Fibroblast of the conjunctiva (primary cell): Measurements from ENCODE around the gene ANO2.

Experiments used
- DNase-seq: peaks from one replicate; pipeline ENCODE4 v3.0.0-alpha.2; 2010; ENCODE audit warnings: low read depth

The ANO2 gene

DNA sequence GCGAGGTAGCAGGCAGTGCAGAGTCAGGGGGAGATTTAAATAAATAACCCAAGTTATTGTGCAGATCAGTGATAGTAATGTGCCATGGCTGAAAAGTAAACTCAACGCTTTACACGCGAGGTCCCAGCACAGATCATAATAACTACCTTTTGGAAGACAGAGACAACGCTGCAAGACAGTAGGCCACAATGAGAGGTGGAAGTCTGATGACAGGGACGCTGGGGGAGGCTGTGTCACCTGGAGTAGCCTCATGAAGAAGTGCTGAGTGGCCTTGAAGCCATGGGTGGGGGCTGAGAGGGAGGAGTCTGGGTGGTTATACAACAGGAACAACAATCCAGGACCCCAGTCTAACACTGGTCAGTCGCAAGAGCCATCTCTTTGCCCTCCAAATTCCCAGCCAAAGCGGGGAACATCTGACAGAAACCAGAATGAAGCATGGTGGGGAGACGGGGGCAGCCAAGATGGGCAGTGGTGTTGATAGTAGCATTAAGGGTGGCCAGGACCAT, 28.2 kb downstream of the ANO2 start:
- no peak for DNase-seq

GRCh38 chr12:5915511-5915910, 29.5 kb downstream of the ANO2 start:
- no peak for DNase-seq

GRCh38 chr12:5914387-5915149, 30.5 kb downstream of the ANO2 start:
- no peak for DNase-seq

DNA sequence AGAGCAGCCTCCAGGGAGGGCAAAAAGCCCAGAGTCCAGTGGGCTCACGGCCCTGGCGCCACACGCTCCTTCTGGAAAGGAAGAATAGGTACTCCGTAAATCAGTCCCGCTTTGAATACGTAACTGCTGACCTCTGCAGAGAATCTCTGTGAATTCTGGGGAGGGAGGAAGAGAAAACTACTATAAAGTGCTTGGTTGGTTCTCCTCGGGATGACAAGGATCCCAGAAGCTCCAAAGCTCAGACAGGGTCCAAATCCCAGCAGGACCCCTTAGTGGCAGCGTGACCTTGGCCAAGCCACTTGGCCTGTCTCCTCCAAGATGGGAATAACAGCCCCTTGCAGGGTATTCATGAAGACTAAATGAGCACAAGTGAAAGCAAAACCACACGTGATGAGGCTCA, 31.7 kb downstream of the ANO2 start:
- no peak for DNase-seq

DNA sequence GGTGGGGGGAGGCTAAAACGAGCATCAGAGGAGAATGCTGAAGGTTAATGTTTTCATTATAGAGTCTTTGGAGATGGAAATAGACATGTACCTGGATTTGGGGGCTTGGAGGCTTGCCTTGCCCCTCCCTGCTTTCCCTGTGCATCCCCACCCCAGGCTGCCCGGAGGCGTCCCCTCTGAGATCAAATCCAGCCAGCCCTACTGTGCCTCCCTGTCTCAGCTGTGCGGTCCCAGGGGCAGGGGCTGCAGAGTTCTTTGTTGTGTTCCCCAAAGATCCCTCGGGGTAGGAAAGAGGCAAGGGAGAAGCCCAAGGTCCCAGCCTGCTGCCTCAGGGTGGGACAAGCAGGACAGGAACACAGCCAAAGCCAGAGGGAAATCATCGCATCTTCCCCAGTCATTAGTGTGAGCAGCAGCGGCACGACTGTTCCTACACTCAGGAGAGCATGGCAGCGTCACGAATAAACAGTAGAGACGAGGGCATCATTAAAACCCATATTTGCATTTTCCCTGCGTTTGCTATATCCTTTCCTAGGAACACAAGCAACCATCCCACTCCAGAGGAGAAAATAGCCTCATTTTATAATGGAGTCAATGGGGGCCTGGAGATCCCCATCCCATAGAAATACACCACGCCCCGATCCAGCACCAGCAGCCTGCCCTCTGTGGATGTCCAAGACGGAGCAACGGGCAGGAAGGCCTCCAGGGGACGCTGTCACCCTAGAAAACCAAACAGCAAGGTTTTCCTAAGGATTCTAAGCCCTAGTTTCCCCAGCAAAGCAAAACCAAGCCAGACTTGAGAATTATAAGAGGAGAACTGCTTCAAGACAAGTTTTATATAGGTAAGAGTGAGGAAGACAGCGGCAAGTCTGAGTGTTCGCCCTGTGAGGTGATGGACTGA, 32.4 kb downstream of the ANO2 start:
- DNase-seq, result no peak

- no peak for DNase-seq
Measured at GRCh38 chr12:5912011-5912410, 33.0 kb downstream of the ANO2 start.

DNA sequence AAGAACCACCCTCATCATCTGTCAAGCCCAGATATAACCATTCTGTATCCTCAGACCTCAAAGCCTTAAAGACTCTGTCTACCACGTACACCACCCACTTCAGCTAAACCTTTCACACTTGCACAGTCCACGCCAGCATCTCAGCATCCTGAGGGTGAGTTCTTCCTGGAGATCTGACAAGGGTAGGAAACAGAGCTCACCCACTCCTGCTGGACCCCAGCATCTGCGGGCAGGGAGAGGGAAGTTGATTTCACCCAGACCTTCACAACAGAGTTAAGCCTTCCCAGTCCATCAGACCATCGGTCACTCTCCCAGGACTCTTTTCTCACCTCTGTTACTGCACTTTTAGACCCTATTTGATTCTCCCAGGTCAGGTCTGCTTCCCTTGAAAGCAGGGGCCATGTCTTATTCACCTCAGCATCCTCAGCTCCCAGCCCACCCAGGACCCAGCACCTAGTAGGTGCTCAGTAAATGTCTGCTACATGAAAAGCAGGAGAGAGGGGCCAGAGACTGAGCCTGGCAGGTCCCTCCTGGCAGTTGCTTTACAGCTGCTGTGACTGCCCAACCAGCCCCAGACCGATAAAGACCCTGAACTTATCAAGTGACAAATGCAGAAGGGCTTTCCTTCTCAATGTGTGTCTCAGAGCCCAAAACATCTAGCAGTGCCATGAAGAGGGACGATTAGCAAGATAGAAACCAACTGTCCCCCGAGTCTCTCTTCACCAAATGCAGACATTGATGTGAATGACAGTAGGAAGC, 34.1 kb downstream of the ANO2 start:
- no peak for DNase-seq

DNA sequence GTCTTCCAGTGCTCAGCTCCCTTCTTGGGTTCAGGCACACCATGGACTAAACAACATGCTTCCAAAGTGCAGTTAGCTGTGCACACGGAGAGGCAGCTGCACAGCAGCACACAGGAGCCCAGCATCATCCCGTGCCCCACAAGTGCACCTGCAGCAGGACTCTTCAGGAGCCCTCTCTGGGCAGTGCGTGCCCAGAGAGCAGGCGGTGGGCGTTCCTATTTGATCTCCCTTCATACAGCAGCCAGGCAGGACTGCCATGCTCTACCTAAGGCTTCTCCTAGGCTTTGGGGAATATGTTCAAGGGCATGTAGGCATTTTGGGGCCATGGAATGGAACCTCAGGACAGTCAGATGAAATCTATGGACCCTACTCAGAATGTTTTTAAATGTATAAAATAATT, 35.5 kb downstream of the ANO2 start:
- DNase-seq, result no peak

GRCh38 chr12:5908251-5908650, 36.8 kb downstream of the ANO2 start:
- no peak for DNase-seq

GRCh38 chr12:5907807-5908206, 37.3 kb downstream of the ANO2 start:
- no peak for DNase-seq

DNA sequence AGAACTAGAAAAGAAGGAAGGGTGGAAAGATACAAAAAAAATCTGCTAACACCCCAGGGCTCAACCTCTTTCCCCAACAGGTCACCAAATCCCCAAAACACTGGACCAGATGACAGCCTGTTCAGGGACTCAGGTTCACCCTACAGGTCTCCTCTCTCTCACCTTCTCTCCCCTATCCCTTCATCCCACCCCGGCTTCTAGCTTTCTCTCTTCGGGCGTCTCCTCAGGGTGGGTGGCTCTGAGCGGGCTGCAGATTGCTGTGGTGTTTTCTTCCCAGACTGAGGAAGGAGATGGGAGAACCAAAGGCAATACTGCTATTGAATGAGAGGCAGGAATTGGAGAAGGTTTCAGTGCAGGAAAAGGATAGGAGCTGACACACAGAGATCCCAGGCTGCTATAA, 39.3 kb downstream of the ANO2 start:
- no peak for DNase-seq

GRCh38 chr12:5904969-5905368, 40.1 kb downstream of the ANO2 start:
- DNase-seq, result no peak

- no peak for DNase-seq
Measured at GRCh38 chr12:5904441-5904840, 40.6 kb downstream of the ANO2 start.

DNA sequence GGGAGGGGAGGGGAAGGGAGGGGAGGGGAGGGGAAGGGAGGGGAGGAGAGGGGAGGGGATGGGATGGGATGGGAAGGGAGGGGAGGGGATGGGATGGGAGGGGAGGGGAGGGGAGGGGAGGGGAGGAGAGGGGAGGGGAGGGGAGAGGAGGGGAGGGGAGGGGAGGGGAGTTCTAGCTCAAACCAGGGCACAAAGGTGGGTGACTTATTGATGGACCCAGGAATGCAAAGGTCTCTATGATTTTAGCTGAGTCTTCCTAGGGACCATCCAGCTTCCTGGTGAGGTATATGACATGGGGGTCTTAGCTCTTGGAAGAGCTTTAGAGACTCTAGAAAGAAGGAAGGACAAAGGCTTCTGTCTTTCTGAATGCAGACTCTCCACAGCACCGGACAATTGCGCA, 42.3 kb downstream of the ANO2 start:
- DNase-seq, result no peak

DNA sequence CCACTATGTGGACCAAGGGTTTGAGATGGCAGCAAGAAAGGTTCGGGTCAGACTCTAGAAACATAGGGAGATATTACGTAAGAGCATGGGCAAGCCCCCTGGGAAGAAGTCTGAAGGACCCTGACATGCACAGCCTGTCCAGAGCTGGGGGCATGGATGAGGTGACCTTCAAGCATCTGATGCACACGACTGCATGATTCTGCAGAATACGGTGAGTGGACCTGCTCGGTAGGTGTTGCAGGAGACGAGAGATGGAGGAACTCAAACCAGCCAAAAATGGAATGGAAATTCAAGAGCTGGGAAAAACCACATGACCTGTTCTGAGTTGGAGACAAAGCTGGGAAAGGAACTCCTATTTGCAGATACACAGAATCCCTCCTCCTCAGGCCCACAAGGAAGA, 43.6 kb downstream of the ANO2 start:
- DNase-seq, result no peak

DNA sequence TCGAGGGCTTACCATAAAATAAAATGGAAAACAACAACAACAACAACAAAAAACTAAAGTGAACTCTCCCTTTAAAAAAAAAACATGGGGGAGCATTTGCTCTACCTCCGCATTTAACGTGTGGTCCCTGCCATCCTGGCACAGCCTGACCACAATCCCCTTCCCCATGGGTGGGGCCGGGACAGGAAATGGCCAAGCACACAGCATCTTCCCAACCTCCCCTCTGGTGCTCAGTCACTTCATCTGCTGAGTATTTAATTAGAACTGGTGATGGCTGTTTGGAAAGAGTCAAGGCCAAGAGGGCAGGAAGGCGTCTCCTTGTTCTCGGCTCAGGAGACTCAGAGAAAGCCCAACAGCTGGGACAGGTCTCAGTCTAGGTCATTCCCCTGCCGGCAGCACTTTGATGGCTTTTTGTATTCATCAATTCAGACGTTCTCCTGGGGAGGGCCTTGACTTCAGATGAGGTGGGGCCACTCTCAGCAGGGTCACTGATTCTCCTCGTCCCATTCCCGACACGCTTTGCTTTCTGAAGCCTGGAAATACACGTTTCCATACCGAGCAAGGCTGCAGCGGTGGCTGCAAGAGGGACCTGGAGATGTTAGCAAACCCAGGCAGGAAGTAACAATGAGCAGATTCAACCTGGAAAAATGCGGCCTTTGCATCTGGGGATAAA, 44.4 kb downstream of the ANO2 start:
- DNase-seq, result no peak

DNA sequence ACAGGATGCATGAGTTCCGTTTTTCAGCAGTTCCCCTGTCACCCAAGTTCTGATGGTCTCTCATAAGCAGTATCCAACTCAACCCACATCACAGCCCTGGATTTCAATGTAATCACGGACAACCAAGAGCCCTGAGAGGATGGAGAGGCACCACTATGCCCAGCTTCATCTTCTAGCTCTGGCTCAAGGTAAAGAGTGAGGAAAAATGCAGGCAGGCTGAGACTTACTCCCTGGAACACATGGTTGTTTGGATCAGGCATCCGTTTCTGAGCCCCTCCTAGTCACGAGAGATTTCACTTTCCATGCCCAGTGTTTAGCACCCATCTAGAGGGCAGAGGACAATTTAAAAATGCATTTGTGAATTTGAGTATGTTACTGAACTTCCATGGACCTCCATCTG, 45.0 kb downstream of the ANO2 start:
- no peak for DNase-seq

- DNase-seq, result no peak
Measured at GRCh38 chr12:5899675-5900074, 45.4 kb downstream of the ANO2 start.

- no peak for DNase-seq
Measured at GRCh38 chr12:5898874-5899273, 46.2 kb downstream of the ANO2 start.

DNA sequence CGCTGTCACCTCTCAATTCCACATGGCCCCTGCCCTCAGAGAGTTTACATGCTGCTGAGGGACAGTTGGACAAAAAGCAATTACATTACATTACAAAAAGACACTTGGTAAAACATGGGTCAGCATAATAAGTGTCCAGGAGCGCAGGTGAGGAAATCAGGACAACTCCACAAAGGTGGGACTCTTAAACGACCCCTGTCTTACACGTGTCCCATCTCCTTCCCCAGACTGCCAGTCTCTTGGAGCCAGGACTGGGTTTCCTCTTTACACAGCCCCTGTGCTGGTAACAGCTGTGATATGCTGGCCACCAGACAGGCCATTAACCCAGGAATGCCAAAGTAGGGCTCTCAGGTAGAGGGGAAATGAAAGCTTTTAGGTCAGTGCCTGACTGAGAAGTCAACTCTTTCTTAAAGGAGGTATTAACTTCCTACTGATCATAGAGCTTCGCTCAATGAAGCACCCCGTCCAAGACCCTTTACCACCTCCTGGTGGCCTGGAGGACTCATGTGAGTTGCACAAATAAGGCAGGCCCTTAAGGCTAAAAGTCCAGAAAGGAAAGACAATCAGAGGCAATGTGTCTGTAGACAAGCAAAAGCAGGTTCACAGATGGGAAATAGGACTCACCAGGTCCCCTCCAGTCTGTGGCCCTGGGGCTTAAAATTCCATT, 55.5 kb downstream of the ANO2 start:
- no peak for DNase-seq

GRCh38 chr12:5888816-5889315, 56.2 kb downstream of the ANO2 start:
- DNase-seq, result no peak
